GM19099 (cell line): ENCODE measurements around the gene RANBP1.

Experiments
- POLR2A ChIP-seq: IDR thresholded peaks from 3 replicates; pipeline ENCODE4 v1.6.1; 2011; ENCODE audit warnings: low read depth; ENCODE audit not compliant: insufficient read length; ENCODE audit errors: extremely low read depth

The RANBP1 gene

GRCh38 chr22:20111045-20111688, 4.7 kb upstream of the RANBP1 start:
- TF ChIP-seq POLR2A, result no peak

GRCh38 chr22:20111689-20112622, 3.9 kb upstream of the RANBP1 start:
- TF ChIP-seq POLR2A, result no peak

DNA sequence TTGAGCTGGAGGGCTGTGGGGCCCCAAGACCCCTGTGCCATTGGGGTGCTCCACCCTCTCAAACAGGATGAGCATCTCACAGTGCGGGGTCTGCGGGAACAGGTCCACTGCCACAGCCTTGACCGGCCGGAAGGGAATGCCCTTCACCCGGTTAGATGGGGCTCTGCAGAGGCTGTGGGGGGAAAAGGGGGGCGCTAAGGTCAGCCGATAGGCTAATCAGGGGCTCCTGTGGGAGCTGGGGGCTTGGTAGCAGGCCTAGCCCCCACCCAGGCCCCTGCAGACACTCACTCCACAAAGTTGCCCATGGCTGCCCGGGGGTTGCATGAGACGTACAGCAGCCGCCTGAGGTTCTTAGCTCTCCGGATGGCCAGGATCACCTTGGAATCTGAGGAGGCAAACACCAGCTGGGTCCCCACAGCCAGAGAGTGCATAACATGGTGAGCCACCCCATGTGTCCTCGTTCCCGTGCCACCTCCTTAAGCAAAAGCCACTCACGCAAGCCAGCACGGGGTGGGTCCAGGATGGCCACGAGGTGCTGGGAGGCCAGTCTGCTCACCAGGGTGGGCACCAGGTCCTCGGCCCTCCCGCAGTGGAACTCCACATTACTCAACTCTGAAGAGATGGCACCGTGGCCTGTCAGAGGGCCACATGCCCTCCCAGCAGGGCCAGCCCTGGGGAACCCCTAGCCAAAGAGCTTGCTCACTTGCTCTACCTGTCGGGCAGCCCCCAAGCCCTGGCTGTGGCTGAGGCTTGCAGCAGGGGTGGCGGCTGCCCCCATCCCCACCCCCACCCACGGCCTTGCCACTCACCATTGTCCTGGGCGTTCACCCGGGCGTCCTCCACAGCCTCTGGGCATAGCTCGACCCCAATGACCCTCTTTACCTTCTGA, 3.0 kb upstream of the RANBP1 start:
- TF ChIP-seq POLR2A, result no peak

GRCh38 chr22:20113551-20114310, 2.2 kb upstream of the RANBP1 start:
- no peak for TF ChIP-seq POLR2A

- TF ChIP-seq POLR2A, result no peak
Measured at GRCh38 chr22:20114506-20115475, 1.1 kb upstream of the RANBP1 start.

DNA sequence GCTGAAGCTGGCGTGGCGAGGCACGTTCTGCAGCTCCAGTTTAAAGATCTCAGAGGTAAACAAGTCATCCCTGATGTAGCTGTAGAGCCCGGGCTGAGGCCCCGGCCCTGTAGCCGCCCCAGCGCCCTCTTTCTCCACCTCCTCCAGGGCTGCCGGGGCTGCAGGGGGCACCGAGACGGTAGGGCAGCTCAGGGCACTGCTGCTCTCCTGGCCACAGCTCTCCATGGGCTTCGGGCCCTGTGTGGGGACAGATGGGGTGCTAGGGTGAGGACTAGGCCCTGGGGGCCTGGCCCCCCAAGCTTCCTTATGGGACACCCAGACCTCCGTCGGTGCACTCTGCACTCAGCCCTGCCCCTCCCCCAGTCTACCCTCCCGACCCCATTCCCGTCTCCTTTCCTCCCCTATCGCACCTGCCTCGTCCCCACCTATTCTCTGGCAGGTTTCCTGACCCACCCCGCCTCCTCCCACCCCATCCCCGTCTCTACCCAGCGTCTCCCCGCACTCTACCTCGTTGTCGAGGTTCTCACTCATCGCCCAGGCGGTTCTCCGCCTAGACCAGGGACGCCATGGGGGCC, 559 bp downstream of the RANBP1 start:
- no peak for TF ChIP-seq POLR2A

GRCh38 chr22:20116951-20117632, 1.2 kb downstream of the RANBP1 start, which contains the start of gene TRMT2A:
TSS of gene TRMT2A (minus strand) at chr22:20117226. CDS start at chr22:20116906, 320 bp downstream.
- TF ChIP-seq POLR2A, result peak; percentile 62

GRCh38 chr22:20117633-20118299, 1.9 kb downstream of the RANBP1 start:
- peak; percentile 10 for TF ChIP-seq POLR2A

DNA sequence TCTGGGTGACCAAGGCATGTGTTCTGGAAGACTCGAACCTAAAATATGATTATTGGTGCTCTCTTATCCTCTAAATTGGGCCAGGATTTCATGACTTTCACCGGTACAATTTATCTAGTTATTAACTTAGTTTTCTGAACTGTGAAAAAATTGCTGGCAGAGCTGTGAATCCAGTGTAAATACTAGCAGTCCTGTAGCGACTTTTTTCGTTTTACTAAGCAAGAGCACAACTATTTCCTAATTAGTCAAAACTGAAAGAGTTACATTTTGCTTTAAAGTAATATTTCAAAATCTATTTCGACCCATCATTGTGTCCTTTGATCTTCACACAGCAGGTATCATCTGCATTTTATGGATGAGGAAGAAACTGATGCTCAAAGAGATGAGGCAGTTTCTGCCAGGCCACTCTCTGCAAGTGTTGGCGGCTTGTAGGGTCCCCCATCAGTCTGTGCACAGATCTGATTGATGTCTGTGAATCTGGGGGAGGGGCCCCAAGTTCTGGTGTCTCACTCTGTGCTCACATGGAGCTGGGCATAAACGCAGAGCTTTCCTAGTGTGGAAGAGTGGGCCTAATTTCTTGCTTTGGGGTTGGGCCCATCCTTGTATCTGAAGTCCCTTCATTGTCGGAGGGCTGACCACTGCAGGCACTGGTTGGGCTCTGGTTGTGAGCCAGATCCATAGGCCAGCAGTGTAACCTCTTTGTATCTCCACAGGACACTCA, 2.6 kb downstream of the RANBP1 start:
- no peak for TF ChIP-seq POLR2A

DNA sequence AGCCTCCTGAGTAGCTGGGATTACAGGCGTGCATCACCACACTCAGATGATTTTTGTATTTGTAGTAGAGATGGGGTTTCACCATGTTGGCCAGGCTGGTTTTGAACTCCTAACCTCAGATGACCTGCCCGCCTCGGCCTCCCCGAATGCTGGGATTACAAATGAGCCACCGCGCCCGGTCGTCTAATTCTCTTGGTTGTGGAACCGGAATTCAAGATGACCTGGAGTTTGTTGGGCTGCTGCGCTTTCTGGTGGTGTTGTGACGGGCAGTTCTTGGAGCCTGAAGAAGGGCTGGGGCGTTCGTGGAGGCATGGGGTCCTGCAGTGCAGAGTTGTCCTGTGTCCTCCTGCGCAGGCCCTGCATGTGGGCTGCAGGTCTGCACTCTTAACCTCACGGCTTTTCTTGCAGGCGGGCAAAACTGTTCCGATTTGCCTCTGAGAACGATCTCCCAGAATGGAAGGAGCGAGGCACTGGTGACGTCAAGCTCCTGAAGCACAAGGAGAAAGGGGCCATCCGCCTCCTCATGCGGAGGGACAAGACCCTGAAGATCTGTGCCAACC, 6.0 kb downstream of the RANBP1 start:
- TF ChIP-seq POLR2A, result no peak
